ENCODE results near the gene DUSP23.

Gene DUSP23

GRCh38 chr1:159786966-159787365, 6.2 kb downstream of the DUSP23 start:
- no peak for DNase-seq

DNA sequence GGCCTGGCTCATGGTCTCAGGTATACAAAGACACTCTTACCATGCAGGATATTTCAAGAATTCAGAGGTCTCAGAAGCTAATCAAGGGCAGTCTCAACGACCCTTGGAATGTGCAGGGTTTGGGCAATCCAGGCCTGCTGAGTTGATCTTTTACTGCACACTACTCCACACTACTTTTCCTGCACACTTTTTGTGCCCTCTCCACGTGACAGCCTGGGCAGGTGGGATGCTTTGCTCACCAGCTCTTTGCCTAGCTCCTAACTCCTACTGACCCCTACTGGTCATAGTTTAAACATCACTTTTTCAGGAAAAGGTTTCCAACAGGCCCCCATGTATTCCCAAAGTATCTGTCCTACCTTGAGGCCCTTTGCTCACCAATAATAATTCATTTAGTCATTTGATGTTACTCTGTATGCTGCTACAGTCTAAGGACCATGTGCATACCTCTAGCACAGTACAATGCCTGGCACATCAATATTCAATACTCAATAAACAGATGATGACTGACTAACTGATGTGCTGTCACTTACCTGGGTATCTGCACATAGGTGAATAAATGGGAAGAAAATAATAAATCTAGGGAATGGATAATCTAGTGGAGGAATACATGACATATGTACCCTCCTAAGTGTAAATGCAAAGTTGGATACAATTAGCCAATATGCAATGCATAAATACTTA, 9.6 kb downstream of the DUSP23 start:
- DNase-seq: peak; percentile 73

DNA sequence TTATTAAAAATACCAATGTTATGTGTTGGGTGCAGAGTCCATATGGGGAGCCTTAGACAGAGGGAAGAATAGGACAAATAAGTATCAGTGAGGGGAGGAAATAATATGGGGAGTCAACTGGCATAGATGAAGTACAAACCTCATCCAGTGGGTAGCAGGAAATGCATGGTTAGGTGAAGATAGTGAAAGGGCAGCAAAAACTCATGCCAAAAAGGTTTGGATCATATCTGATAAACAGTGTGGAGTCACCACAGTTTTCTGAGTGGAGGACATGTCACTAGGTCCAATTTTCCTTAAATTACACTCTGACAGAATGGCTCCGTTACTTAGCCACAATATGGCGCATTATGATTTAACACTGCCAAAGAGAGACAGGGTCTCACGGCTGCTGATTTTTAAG, 10.3 kb downstream of the DUSP23 start:
- DNase-seq: no peak

DNA sequence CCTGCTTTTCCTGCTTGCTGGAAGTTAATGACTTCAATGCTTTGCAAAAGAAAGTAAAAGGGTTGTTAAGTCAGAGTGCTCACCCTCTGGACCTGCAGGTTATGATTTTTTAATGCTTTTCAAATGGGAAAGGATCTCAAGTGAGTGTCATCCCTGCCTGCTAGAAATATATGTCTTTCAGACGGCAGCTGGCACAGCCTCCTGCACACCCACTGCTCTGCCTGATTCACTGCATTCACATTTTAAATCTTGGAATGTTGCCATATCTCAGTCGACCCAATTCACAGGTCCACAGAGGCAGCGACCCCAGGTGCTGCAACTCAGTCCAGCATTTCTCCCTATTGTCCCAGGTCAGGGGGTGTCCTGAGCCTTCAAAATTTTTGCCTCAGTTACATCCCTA, 10.7 kb downstream of the DUSP23 start:
- no peak for DNase-seq

DNA sequence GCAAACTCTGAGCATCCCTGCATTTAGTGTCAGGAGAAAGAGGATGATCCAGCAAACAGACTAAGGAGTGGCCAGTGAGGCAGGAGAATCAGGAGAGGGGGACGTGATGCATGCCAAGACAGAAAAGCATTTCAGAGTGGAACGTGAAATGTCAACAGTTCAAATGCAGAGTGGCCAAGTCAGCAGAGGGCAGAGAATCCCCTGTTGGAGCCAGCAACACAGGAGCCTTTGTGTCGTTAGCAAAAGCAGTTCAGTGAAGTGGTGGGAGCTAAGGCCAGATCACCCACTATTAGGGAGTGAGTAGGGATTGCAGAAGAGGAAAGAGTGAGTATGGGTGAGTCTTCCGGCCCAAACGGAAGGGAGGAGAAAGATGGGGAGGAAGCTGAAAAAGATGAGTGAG, 14.8 kb downstream of the DUSP23 start:
- DNase-seq: no peak

- peak; percentile 97 for DNase-seq
Observed at GRCh38 chr1:159798893-159799292, 18.1 kb downstream of the DUSP23 start.

DNA sequence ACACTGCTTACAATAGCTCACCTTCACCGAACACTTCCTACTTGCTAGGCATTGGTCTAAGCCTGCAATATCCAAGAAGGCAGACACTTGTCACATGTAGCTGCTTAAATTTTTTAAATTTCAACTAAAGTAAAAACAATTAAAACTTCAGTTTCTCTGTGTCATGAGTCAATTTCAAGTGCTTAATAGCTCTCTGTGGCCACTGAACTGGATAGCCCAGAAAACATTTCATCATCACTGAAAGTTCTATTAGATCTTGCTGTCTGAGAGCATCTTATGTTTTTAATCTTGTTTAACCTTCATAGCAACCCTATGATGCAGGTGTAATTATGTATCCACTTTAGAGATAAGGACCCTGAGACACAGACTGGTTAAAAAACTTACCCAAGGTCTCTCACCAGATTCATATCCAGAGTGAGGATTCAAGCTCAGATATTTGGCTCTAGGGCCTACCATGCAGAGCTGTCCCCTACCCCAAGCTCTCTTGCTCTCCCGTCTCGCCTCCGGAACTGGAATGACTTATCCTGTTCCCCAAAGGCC, 18.8 kb downstream of the DUSP23 start:
- no peak for DNase-seq

GRCh38 chr1:159800177-159800930, 19.6 kb downstream of the DUSP23 start:
- DNase-seq: no peak

GRCh38 chr1:159802111-159802510, 21.3 kb downstream of the DUSP23 start, which contains the start of gene FCRL6:
Gene FCRL6 (plus strand): TSS chr1:159802360. CDS start chr1:159802425, 65 bp downstream.
- DNase-seq: no peak

DNA sequence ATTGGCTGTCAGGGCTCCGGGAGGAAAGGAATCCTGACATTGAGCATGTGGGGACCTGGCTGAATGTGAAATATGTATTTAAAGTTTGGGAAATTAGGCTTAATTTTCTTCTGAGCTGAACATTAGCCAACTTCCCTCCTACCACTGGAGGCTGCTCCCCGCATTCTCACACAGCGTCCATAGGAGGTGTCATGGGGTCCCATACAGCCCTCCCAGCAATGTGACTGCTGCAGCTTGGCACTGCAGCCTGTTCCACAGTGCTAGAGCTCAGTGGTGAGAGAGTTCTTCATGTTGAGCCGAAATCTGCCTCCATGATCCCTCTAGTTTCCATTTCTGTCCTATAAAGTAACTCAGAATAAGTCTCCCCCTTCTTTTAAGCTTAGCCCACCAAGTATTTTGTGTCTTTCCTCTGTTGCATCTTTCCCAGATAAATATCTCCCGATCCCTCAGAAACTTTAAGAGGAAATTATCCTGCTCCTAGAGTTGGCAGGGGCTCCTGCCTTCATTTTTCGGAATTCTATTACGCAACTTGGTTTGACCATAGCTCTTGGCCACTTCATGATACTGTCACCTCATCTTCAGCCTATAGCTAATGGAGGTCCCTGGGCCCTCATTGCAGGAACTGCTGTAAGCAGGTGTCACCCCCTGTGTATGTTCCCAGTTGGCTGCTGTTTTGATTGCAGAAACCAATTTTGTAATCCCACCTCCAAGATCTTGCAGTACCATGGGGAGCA, 23.4 kb downstream of the DUSP23 start:
- no peak for DNase-seq

GRCh38 chr1:159804924-159805323, 24.2 kb downstream of the DUSP23 start:
- no peak for DNase-seq

- no peak for DNase-seq
Observed at GRCh38 chr1:159815926-159816325, 35.2 kb downstream of the DUSP23 start.

DNA sequence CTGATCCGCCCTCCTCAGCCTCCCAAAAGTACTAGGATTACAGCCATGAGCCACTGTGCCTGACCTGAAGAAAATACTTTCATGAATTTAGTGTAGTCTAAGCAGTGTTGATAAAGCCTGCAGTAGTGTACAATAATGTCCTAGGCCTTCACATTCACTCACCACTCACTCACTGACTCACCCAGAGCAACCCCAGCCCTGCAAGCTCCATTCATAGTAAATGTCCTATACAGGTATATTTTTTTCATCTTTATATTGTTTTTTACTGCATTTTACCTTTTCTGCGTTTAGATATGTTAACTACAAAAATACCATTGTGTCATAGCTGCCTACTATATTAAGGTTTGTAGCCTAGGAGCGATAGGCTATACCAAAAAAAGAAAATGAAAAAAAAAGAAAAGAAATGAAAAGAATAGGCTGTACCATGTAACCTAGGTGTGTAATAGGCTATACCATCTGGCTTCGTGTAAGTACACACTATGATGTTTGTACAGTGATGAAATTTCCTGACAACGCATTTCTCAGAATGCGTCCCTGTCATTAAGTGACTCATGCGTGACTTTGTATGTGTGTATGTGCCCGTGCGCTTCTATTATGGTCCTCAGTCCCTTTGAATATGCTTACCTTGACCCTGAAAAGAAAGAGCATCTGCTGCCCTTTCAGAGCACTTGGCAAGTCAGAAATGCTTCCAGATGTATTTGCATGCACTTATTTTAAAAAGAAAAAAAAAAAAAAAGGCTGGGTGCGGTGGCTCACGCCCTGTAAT, 36.7 kb downstream of the DUSP23 start:
- peak; percentile 99 for DNase-seq

GRCh38 chr1:159821171-159821867, 40.6 kb downstream of the DUSP23 start:
- no peak for DNase-seq

DNA sequence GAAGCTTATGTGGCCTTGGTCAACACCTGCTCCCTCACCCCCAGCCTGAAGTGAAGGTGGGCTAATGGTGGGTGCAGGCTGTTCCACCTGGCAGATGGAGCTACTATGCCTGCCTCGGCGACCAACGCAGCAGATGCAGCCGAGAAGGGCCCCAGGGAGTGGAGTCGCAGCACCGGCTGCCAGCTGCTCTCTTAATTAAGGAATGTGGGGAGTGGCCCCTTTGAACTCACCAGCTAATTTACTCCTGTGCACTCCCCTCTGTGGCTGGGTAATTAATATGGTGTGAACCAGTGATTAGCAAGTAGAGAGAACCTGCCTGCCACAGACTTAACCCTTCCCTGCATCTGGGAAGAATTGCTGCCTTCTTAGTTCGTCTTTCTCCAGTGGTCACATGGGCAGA, 42.6 kb downstream of the DUSP23 start:
- DNase-seq: no peak

- no peak for DNase-seq
Observed at GRCh38 chr1:159825564-159825963, 44.8 kb downstream of the DUSP23 start.

- no peak for DNase-seq
Observed at GRCh38 chr1:159826441-159827101, 45.8 kb downstream of the DUSP23 start, which contains the start of gene SLAMF8. Gene SLAMF8 (plus strand): TSS chr1:159826873. CDS start chr1:159826899, 26 bp downstream.

- no peak for DNase-seq
Observed at GRCh38 chr1:159827102-159827490, 46.3 kb downstream of the DUSP23 start.

GRCh38 chr1:159827549-159827948, 46.8 kb downstream of the DUSP23 start:
- no peak for DNase-seq

- DNase-seq: no peak
Observed at GRCh38 chr1:159828176-159828575, 47.4 kb downstream of the DUSP23 start.

DNA sequence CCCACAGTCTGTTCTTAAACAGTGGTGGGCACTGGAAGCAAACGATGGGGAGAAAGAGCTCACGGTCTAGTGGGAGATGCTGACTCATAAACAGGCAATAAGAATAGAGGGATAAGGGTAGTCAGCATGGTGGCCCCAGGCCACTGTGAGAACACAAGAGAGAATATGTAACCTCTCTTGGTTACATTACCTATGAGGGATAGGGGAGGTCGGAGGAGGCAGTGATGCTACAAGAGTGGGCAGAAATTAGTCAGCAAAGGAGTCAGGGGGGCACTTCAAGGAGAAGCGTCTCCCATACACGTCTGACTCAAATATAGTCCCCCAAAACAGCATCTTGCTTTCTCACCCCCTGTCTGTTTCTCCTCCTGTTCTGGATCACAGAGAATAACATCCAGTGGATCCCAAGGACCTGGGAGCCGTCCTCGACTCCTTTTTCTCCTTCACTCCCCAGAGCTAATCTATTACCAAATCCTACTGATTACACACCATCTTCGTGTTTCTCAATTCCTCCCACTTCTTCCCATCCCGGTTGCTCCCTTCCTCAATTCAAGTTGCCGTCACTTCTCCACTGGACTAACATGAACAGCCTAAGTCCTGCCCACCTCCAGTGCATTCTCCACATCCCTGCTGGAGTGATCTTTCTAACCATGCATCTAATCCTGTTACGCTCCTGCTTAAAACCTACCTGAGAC, 48.0 kb downstream of the DUSP23 start:
- DNase-seq: no peak

Measured in DMS53 (cell line).